Right renal cortex interstitium (tissue), 3 donors: ENCODE data around the gene PLGRKT. TPM values are rescaled to one million over a fixed set of nuclear protein-coding genes. Genes with fewer than 3 reads are reported as not detected.
"Not testable (repeated sequence)": the region's sequence is repeated elsewhere in the genome, so short reads cannot be mapped to it uniquely, and the experiment has no call there.

Experiments
- DNase-seq, 3 donors: peaks; one replicate each; pipeline ENCODE4 v3.0.0-alpha.2; 2013; ENCODE audit warnings: low read depth in 3 of 3, low spot score in 2 of 3
- polyA plus RNA-seq, 3 donors: library from polyadenylated mRNA; unstranded; fragments of 120-200 nt; gene quantifications; one replicate each; pipeline ENCODE4 v1.2.1, GENCODE V29; 2013; ENCODE audit not compliant: insufficient read length in 3 of 3

PLGRKT gene
- polyA plus RNA-seq, 3 donors: 34.6 to 44.6 (median 38.4) TPM

DNA sequence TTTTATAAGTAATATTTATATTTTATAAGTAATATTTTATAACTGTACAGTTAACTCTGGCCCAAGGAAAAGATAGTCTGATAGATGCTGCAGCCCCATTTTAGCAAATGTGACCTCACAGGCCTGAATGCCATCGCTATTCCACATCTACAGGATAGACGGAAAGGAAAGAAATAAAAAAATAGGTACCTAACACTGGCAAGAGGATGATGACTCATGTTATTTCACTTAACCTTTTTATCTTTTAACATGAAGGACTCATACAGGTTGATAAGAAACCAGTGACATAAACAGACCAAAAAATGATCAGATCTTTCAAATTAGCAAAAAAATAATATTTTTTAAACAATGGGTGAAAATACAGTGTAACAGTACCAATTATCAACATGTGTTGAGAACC is 15.3 kb upstream of the PLGRKT start:
- DNase-seq: no peak

- DNase-seq: no peak
Measured at GRCh38 chr9:5452286-5452609, 14.5 kb upstream of the PLGRKT start.

GRCh38 chr9:5450359-5451091 is 12.8 kb upstream of the PLGRKT start, which contains the start of gene CD274:
Gene CD274 (plus strand): TSS chr9:5450542. CDS start chr9:5456114, 5,572 bp downstream.
- peak; percentile 42 to 63 (median 50) for DNase-seq

- DNase-seq: no peak
Measured at GRCh38 chr9:5449521-5450358, 12.0 kb upstream of the PLGRKT start.

DNA sequence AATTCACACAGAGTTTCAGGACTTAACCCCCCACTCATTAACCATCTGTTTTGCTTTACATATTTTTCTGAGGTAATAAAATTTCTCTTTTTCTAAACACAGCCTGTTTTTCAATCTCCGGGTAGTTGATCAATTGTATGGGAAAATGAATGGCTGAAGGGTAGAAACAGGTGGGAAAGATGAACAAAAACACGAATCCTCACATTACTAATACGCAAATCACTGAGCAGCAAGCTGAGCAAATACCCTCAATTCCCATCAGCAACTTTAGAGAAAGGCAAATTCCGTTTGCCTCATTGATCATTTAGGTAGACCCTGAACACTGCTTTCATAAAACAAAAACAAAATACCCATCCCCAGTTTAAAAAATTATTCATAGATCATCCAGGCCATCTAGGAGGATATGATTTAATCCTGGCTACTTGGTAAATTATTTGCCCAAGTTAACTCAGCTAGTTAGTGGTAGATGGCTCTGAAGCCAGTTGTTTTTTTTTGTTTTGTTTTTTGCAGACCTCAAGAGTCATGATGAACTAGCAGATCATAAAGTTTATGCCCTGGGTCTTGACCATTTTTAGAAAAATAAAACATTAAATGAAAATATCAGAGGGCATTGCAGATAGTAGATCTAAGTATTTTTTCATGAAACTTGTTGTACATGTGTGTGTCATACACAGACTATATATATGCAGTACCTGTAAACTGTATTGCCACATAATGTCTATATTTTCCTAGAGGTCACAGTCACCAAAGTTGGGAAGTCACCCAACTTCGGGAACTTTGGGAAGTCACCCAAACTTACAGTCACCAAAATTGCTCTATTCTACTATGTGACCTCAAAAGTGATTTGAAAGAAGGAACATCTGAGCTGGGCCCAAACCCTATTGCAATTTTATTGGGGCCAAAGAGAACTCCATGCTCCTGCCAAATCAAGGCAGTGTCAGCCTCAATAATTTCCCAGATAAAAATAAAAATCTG is 11.0 kb upstream of the PLGRKT start:
- DNase-seq: no peak

- no peak for DNase-seq
Measured at GRCh38 chr9:5448016-5448415, 10.3 kb upstream of the PLGRKT start.

GRCh38 chr9:5447337-5447736 is 9.6 kb upstream of the PLGRKT start:
- DNase-seq: no peak

GRCh38 chr9:5446451-5447236 is 8.9 kb upstream of the PLGRKT start:
- no peak for DNase-seq

DNA sequence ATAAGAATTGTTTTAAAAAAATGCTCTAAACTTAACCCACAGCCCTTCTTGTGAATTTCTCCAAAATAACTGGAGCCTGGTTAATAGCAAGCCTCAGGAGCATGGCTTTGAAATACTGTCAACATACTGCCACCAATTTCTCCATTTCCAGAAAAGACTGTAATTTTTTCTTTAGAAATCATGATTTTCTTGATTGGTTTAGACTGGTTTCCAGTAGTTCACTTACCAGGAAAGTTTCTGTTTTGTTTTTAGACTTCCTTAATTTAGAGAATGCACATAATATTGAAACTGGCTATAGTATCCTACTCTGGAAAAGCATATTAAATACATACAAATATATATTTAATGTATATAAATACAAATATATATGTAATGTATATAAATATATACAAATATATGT is 8.2 kb upstream of the PLGRKT start:
- DNase-seq: no peak

DNA sequence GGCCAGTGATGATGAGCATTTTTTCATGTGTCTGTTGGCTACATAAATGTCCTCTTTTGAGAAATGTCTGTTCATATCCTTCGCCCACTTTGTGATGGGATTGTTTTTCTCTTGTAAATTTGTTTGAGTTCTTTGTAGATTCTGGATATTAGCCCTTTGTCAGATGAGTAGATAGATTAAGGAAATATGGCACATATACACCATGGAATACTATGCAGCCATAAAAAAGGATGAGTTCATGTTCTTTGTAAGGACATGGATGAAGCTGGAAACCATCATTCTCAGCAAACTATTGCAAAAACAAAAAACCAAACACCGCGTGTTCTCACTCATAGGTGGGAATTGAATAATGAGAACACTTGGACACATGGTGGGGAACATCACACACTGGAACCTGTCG is 7.4 kb upstream of the PLGRKT start:
- DNase-seq: not testable (repeated sequence)

DNA sequence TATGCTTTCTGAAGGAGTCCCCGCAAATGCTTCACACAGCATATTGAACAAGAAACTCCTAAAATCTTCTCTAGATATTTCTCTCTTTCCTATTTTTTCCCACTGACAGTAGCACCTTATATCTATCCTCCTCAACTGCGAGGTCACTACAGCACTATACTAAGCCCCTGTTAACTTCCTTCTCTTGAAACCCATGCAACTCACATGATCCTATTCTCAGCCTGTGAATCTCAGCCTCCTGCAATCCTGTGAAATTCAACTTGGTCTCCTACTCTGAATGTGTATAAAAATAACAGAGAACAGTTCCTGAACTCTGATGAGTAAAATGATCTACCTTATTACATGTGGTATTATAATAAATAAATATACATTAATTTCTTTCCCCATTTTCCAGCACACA is 6.1 kb upstream of the PLGRKT start:
- no peak for DNase-seq

GRCh38 chr9:5442400-5443011 is 4.8 kb upstream of the PLGRKT start:
- DNase-seq: no peak

DNA sequence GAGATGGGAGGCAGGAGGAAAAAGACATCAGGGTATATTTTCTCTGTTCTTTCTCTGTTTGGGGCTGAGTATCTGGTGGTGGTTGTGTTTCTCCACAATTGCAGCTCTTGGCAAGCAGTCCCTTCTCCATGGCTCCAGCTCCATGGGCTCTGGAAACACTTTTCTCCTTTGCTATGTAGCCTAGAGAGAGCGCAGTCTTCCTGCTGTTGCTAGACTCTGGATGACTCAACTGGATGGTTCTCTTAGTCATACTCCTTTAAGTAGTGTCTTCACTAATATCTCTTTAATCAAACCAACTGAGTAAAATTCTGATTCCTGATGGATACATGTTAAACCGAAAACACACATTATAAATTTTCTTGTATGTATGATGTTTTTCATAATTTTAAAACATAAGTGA is 3.3 kb upstream of the PLGRKT start:
- DNase-seq: no peak

DNA sequence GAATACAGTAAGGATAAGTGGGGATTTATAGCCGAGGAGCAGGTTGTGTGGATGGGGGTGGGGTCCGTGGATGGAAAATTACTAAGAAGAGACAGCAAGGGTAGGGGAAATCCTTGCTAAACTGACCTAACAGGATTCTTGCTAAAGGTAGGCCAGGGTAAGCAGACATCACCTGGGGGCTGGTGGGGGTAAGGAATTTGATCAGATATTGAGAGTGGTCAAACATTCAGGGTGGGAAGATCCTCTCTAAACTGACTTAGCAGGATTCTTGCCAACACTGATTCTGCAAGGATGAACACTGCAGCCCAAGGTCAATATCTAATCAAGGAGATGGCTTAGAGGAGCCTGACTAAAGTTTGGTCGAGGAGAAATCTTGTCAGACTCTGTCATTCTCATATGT is 2.7 kb upstream of the PLGRKT start:
- DNase-seq: no peak

DNA sequence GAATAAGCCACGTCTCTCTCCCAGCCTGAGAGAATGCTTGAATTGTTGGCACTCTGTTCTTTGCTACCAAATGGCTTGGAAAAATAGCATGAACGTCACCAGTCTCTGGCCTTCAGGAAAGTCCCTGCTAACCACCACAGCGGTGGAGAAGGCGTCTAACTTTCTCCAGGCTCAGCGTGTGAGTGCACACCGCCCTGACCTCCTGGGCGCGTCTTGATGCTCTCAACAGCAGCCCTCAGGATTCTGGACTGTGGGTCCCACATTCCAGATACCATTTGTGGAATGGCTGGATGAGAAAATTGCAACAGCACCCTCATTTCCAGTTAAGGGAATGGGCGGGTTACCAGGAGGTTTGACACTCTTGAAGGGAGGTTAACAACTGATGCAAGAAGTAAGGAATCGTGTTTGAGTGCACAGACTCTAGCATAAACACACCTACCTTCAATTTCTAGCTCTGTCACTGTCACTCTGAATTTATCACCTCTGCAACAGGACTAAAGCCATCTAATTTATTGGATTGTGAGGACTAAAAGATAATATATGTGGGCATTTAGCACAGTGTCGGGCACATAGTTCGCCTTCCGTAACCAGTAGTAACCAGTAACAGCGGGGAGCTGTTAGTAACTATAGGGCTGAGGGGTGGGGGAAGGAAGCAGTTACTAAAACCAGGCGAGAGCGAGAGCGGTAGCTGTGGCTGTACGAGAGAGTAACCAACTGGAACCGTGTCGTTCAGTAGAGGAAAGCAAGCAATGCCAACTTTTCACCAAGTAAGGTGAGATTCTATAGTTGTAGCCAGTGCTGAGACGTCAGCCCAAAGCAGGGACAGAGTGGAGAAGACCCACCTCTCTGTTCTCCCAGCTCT is 807 bp upstream of the PLGRKT start:
- DNase-seq: no peak

GRCh38 chr9:5436441-5436840 is 1.3 kb downstream of the PLGRKT start:
- no peak for DNase-seq

DNA sequence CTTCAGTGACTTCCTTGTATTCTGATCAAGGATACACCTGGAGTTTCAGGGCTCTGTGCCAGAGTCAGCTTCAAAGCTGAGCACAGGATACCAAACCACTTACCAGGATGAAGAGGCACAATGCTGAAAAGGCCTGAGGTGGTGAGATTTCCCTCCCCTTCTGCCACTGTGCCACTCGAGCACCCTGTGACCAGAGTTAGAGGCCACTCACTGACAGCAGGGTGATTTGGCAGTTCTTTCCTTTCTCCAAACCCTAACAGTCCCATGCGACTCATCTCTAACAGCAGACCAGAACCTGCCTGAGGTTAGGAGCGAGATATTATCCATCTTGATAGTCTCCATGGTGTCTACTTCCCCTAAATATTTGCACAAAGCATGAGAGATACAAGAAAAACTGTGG is 1.8 kb downstream of the PLGRKT start:
- no peak for DNase-seq

DNA sequence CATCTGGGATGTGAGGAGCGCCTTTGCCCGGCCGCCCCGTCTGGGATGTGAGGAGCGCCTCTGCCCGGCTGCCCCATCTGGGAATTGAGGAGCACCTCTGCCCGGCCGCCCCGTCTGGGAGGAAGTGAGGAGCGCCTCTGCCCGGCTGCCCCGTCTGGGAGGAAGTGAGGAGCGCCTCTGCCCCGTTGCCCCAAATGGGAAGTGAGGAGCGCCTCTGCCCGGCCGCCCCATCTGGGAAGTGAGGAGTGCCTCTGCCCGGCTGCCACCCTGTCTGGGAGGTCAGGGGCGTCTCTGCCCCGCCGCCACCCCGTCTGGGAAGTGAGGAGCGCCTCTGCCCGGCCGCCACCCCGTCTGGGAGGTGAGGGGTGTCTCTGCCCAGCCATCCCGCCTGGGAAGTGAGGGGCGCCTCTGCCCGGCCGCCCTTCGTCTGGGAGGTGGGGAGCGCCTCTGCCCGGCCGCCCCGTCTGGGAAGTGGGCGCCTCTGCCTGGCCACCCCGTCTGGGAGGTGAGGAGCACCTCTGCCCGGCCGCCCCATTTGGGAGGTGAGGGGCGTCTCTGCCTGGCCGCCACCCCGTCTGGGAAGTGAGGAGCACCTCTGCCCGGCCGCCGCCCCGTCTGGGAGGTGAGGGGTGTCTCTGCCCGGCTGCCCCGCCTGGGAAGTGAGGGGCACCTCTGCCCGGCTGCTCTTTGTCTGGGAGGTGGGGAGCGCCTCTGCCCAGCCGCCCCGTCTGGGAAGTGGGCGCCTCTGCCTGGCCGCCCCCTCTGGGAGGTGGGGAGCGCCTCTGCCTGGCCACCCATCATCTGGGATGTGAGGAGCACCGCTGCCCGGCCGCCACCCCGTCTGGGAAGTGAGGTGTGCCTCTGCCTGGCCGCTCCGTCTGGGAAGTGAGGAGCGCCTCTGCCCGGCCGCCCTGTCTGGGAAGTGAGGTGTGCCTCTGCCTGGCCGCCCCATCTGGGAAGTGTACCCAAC is 3.6 kb downstream of the PLGRKT start:
- DNase-seq: not testable (repeated sequence)
